ENCODE measurements around the gene DLEC1.

The DLEC1 gene

GRCh38 chr3:38039101-38039898 is at the start of gene DLEC1:
DLEC1 (plus strand) TSS chr3:38039208; CDS start chr3:38039226, 18 bp downstream.
- peaks cover 10% of the 10 kb centered on the region; the same call in 1 of the 2 replicates for H3K27me3 ChIP-seq (ENCODE audit: control insufficient read depth, insufficient read depth, low read length)
- peaks cover 7% of the 10 kb centered on the region for H3K4me1 ChIP-seq (ENCODE audit: control insufficient read depth, insufficient read depth, low read length)
- no peak within 1 kb of the TSS for H3K27ac ChIP-seq (ENCODE audit: low read length)
- H3K36me3 ChIP-seq (ENCODE audit: control insufficient read depth, insufficient read depth, low read length) = no peaks in the 10 kb centered on the region
- no peak for DNase-seq (ENCODE audit: low read depth, low spot score)
- no CpG with 5 or more reads among the region's 67 CpGs for WGBS (ENCODE audit: insufficient coverage, insufficient read length)
- peak within 1 kb of the TSS; percentile 53; the same call in 1 of the 2 replicates for H3K4me3 ChIP-seq (ENCODE audit: low read length)
- no peaks in the 10 kb centered on the region for H3K9me3 ChIP-seq (ENCODE audit: control insufficient read depth, insufficient read depth, low read length)

- WGBS (ENCODE audit: insufficient coverage, insufficient read length) = no CpG with 5 or more reads among the region's 7 CpGs
- Histone ChIP-seq H3K4me1 (ENCODE audit: control insufficient read depth, insufficient read depth, low read length) (0 out of 2 replicates have a peak, but pooled peaks cover 2% of the 10 kb centered on the region), H3K9me3 (ENCODE audit: control insufficient read depth, insufficient read depth, low read length) (no peaks in the 10 kb centered on the region), H3K27me3 (ENCODE audit: control insufficient read depth, insufficient read depth, low read length) (no peaks in the 10 kb centered on the region), H3K27ac (ENCODE audit: low read length) (no peak overlapping the region), H3K36me3 (ENCODE audit: control insufficient read depth, insufficient read depth, low read length) (no peaks in the 10 kb centered on the region), H3K4me3 (ENCODE audit: low read length) (no peak overlapping the region)
- DNase-seq (ENCODE audit: low read depth, low spot score) = no peak
Observed at GRCh38 chr3:37989821-37990480, 49.1 kb upstream of the DLEC1 start.

GRCh38 chr3:37990527-37990926 is 48.5 kb upstream of the DLEC1 start, which contains the start of gene VILL:
VILL (plus strand) TSS chr3:37990786; CDS start chr3:37993673, 2,887 bp downstream.
- Histone ChIP-seq H3K27ac (ENCODE audit: low read length) (no peak within 1 kb of the TSS), H3K4me1 (ENCODE audit: control insufficient read depth, insufficient read depth, low read length) (0 out of 2 replicates have a peak, but pooled peaks cover 2% of the 10 kb centered on the region), H3K4me3 (ENCODE audit: low read length) (no peak within 1 kb of the TSS), H3K27me3 (ENCODE audit: control insufficient read depth, insufficient read depth, low read length) (no peaks in the 10 kb centered on the region), H3K9me3 (ENCODE audit: control insufficient read depth, insufficient read depth, low read length) (no peaks in the 10 kb centered on the region), H3K36me3 (ENCODE audit: control insufficient read depth, insufficient read depth, low read length) (no peaks in the 10 kb centered on the region)
- DNase-seq (ENCODE audit: low read depth, low spot score) = no peak
- no CpG with 5 or more reads among the region's 10 CpGs for WGBS (ENCODE audit: insufficient coverage, insufficient read length)

- Histone ChIP-seq H3K36me3 (ENCODE audit: control insufficient read depth, insufficient read depth, low read length) (no peaks in the 10 kb centered on the region), H3K4me1 (ENCODE audit: control insufficient read depth, insufficient read depth, low read length) (0 out of 2 replicates have a peak, but pooled peaks cover 2% of the 10 kb centered on the region), H3K27ac (ENCODE audit: low read length) (no peak overlapping the region), H3K4me3 (ENCODE audit: low read length) (no peak overlapping the region), H3K27me3 (ENCODE audit: control insufficient read depth, insufficient read depth, low read length) (no peaks in the 10 kb centered on the region), H3K9me3 (ENCODE audit: control insufficient read depth, insufficient read depth, low read length) (no peaks in the 10 kb centered on the region)
- no CpG with 5 or more reads among the region's 6 CpGs for WGBS (ENCODE audit: insufficient coverage, insufficient read length)
- no peak for DNase-seq (ENCODE audit: low read depth, low spot score)
Observed at GRCh38 chr3:37991109-37991508, 47.9 kb upstream of the DLEC1 start.

- Histone ChIP-seq H3K27ac (ENCODE audit: low read length) (no peak overlapping the region), H3K4me3 (ENCODE audit: low read length) (no peak overlapping the region), H3K36me3 (ENCODE audit: control insufficient read depth, insufficient read depth, low read length) (no peaks in the 10 kb centered on the region), H3K4me1 (ENCODE audit: control insufficient read depth, insufficient read depth, low read length) (0 out of 2 replicates have a peak, but pooled peaks cover 2% of the 10 kb centered on the region), H3K9me3 (ENCODE audit: control insufficient read depth, insufficient read depth, low read length) (no peaks in the 10 kb centered on the region), H3K27me3 (ENCODE audit: control insufficient read depth, insufficient read depth, low read length) (no peaks in the 10 kb centered on the region)
- no CpG with 5 or more reads among the region's 7 CpGs for WGBS (ENCODE audit: insufficient coverage, insufficient read length)
- DNase-seq (ENCODE audit: low read depth, low spot score) = no peak
Observed at GRCh38 chr3:37991823-37992222, 47.2 kb upstream of the DLEC1 start.

- no peaks in the 10 kb centered on the region for H3K36me3 ChIP-seq (ENCODE audit: control insufficient read depth, insufficient read depth, low read length)
- no peak for DNase-seq (ENCODE audit: low read depth, low spot score)
- 0 out of 2 replicates have a peak, but pooled peaks cover 2% of the 10 kb centered on the region for H3K4me1 ChIP-seq (ENCODE audit: control insufficient read depth, insufficient read depth, low read length)
- H3K27ac ChIP-seq (ENCODE audit: low read length) = no peak overlapping the region
- no CpG with 5 or more reads among the region's 9 CpGs for WGBS (ENCODE audit: insufficient coverage, insufficient read length)
- no peak overlapping the region for H3K4me3 ChIP-seq (ENCODE audit: low read length)
- no peaks in the 10 kb centered on the region for H3K9me3 ChIP-seq (ENCODE audit: control insufficient read depth, insufficient read depth, low read length)
- no peaks in the 10 kb centered on the region for H3K27me3 ChIP-seq (ENCODE audit: control insufficient read depth, insufficient read depth, low read length)
Observed at GRCh38 chr3:37992271-37993066, 46.5 kb upstream of the DLEC1 start.

GRCh38 chr3:37993067-37993455 is 45.9 kb upstream of the DLEC1 start:
- no peak overlapping the region for H3K27ac ChIP-seq (ENCODE audit: low read length)
- no peaks in the 10 kb centered on the region for H3K36me3 ChIP-seq (ENCODE audit: control insufficient read depth, insufficient read depth, low read length)
- H3K4me1 ChIP-seq (ENCODE audit: control insufficient read depth, insufficient read depth, low read length) = peaks cover 2% of the 10 kb centered on the region
- no CpG with 5 or more reads among the region's 8 CpGs for WGBS (ENCODE audit: insufficient coverage, insufficient read length)
- no peaks in the 10 kb centered on the region for H3K27me3 ChIP-seq (ENCODE audit: control insufficient read depth, insufficient read depth, low read length)
- no peaks in the 10 kb centered on the region for H3K9me3 ChIP-seq (ENCODE audit: control insufficient read depth, insufficient read depth, low read length)
- DNase-seq (ENCODE audit: low read depth, low spot score) = no peak
- no peak overlapping the region for H3K4me3 ChIP-seq (ENCODE audit: low read length)

GRCh38 chr3:37993460-37993819 is 45.6 kb upstream of the DLEC1 start:
- Histone ChIP-seq H3K4me3 (ENCODE audit: low read length) (no peak overlapping the region), H3K27ac (ENCODE audit: low read length) (no peak overlapping the region), H3K4me1 (ENCODE audit: control insufficient read depth, insufficient read depth, low read length) (peaks cover 5% of the 10 kb centered on the region), H3K9me3 (ENCODE audit: control insufficient read depth, insufficient read depth, low read length) (no peaks in the 10 kb centered on the region), H3K36me3 (ENCODE audit: control insufficient read depth, insufficient read depth, low read length) (no peaks in the 10 kb centered on the region), H3K27me3 (ENCODE audit: control insufficient read depth, insufficient read depth, low read length) (no peaks in the 10 kb centered on the region)
- WGBS (ENCODE audit: insufficient coverage, insufficient read length) = no CpG with 5 or more reads among the region's 6 CpGs
- no peak for DNase-seq (ENCODE audit: low read depth, low spot score)

GRCh38 chr3:37993820-37994638 is 45.0 kb upstream of the DLEC1 start:
- Histone ChIP-seq H3K9me3 (ENCODE audit: control insufficient read depth, insufficient read depth, low read length) (no peaks in the 10 kb centered on the region), H3K4me3 (ENCODE audit: low read length) (peak overlapping the region; percentile 36; the same call in 1 of the 2 replicates), H3K27me3 (ENCODE audit: control insufficient read depth, insufficient read depth, low read length) (no peaks in the 10 kb centered on the region), H3K4me1 (ENCODE audit: control insufficient read depth, insufficient read depth, low read length) (peaks cover 8% of the 10 kb centered on the region), H3K27ac (ENCODE audit: low read length) (no peak overlapping the region), H3K36me3 (ENCODE audit: control insufficient read depth, insufficient read depth, low read length) (no peaks in the 10 kb centered on the region)
- no CpG with 5 or more reads among the region's 49 CpGs for WGBS (ENCODE audit: insufficient coverage, insufficient read length)
- DNase-seq (ENCODE audit: low read depth, low spot score) = no peak

Data from iPS DF 6.9 (cell line).